HCT116 (cell line): ENCODE measurements around the gene NOL4L. TPM values are rescaled to one million over a fixed set of nuclear protein-coding genes. Genes with fewer than 3 reads are reported as not detected.

Source experiments
- ATAC-seq: fragments of 200-7000 bp; cut with Tn5 transposase; 2 replicates; pipeline ENCODE4 v1.9.1; 2020; ENCODE audit warnings: mild to moderate bottlenecking, moderate library complexity
- BruUV-seq: library from RNA; stranded (reverse); fragments of 400-500 nt; replicated peaks from 2 replicates; lab custom pipeline; 2021; lab: Mats Ljungman, UMichigan
- CTCF ChIA-PET: fragments of 300-600 bp; sonication (Branson Sonifier 250); formaldehyde crosslinking; loops from one replicate; lab custom pipeline; 2021; ENCODE audit warnings: antibody characterized with exemption; lab: Charles Lee
- POLR2A ChIA-PET: fragments of 300-600, 350-600 bp; sonication (Branson Sonifier 250); formaldehyde crosslinking; loops from one replicate; lab custom pipeline; 2021; ENCODE audit warnings: antibody characterized with exemption; lab: Charles Lee
- RAD21 ChIA-PET, 2 experiments: fragments of 300-600 bp; sonication (Branson Sonifier 250); formaldehyde crosslinking; loops; one replicate each; lab custom pipeline; 2023; ENCODE audit warnings: low total read pairs in 2 of 2; ENCODE audit not compliant: uncharacterized antibody in 2 of 2, unreplicated experiment in 2 of 2, low non-redundant PET in 1 of 2; lab: Charles Lee
- DNase-seq: peaks from one replicate; pipeline ENCODE4 v3.0.0-alpha.2; 2010; ENCODE audit warnings: low read depth, low spot score
- H2AFZ ChIP-seq: fragments of 200-600 bp; shearing (Covaris generic), sonication (generic); 2 replicates; pipeline ENCODE4 v1.6.1; 2017; ENCODE audit warnings: low read depth, mixed run types, mixed read lengths, antibody characterized with exemption, low read length; ENCODE audit not compliant: poor library complexity, severe bottlenecking
- H3K27ac ChIP-seq: 2 replicates; pipeline ENCODE4 v1.5.1; 2012; ENCODE audit warnings: low read depth, low read length
- H3K27me3 ChIP-seq: fragments of 200-600 bp; sonication (generic); 2 replicates; pipeline ENCODE4 v1.6.1; 2016; ENCODE audit warnings: mixed run types, low read length, mixed read lengths; ENCODE audit not compliant: insufficient read depth
- H3K36me3 ChIP-seq, 2 experiments: fragments of 200-500 bp in 1 of 2; fragments of 200-600 bp in 1 of 2; sonication (Bioruptor generic) in 1 of 2; sonication (generic) in 1 of 2; 2 replicates each; pipeline versions ENCODE4 v1.5.1 to v1.6.1; 2014 to 2016; ENCODE audit warnings: low read length in 2 of 2, inconsistent platforms in 1 of 2, mixed read lengths in 1 of 2, mixed run types in 1 of 2; ENCODE audit not compliant: insufficient read depth in 2 of 2, control insufficient read depth in 1 of 2
- H3K4me1 ChIP-seq, 2 experiments: fragments of 200-600 bp in 1 of 2; sonication (generic) in 1 of 2; 2 replicates each; pipeline versions ENCODE4 v1.5.1 to v1.6.1; 2012 to 2017; ENCODE audit warnings: low read length in 2 of 2, inconsistent platforms in 1 of 2, mild to moderate bottlenecking in 1 of 2, mixed read lengths in 1 of 2, mixed run types in 1 of 2, moderate library complexity in 1 of 2; ENCODE audit not compliant: insufficient read depth in 2 of 2, control insufficient read depth in 1 of 2
- H3K4me2 ChIP-seq: fragments of 200-600 bp; sonication (generic); 2 replicates; pipeline ENCODE4 v1.6.1; 2017; ENCODE audit warnings: mixed run types, low read length, mixed read lengths
- H3K4me3 ChIP-seq, 2 experiments: fragments of 200-600 bp in 1 of 2; sonication (generic) in 1 of 2; replicated peaks in 1 of 2; 2 replicates each; pipeline ENCODE4 v1.5.1; 2011 to 2016; ENCODE audit warnings: low read length in 2 of 2, control low read depth in 1 of 2, low read depth in 1 of 2, mild to moderate bottlenecking in 1 of 2, mixed read lengths in 1 of 2, mixed run types in 1 of 2
- H3K79me2 ChIP-seq: fragments of 200-600 bp; sonication (generic); 2 replicates; pipeline ENCODE4 v1.6.1; 2017; ENCODE audit warnings: mild to moderate bottlenecking, mixed run types, low read length, moderate library complexity, mixed read lengths; ENCODE audit not compliant: insufficient read depth
- H3K9ac ChIP-seq: fragments of 200-600 bp; sonication (generic); 2 replicates; pipeline ENCODE4 v1.6.1; 2016; ENCODE audit warnings: low read length, mixed read lengths
- H3K9me2 ChIP-seq: fragments of 200-600 bp; sonication (generic), shearing (Covaris generic); 2 replicates; pipeline ENCODE4 v1.6.1; 2017; ENCODE audit warnings: mixed run types, mild to moderate bottlenecking, moderate library complexity; ENCODE audit not compliant: insufficient read depth
- H3K9me3 ChIP-seq, 2 experiments: fragments of 200-500 bp in 1 of 2; fragments of 200-600 bp in 1 of 2; sonication (Bioruptor generic) in 1 of 2; sonication (generic) in 1 of 2; 2 replicates each; pipeline ENCODE4 v1.6.1; 2014 to 2017; ENCODE audit warnings: low read length in 2 of 2, mixed read lengths in 2 of 2, inconsistent platforms in 1 of 2, low read depth in 1 of 2, mild to moderate bottlenecking in 1 of 2, mixed run types in 1 of 2, moderate library complexity in 1 of 2; ENCODE audit not compliant: control insufficient read depth in 1 of 2, insufficient read depth in 1 of 2
- H4K20me1 ChIP-seq: fragments of 200-600 bp; sonication (generic), shearing (Covaris generic); 2 replicates; pipeline ENCODE4 v1.6.1; 2017; ENCODE audit warnings: mixed run types, mild to moderate bottlenecking, moderate library complexity; ENCODE audit not compliant: insufficient read depth
- CBX3 ChIP-seq: IDR thresholded peaks from 2 replicates; pipeline ENCODE4 v1.6.1; 2012; ENCODE audit warnings: low read depth
- CEBPB ChIP-seq: IDR thresholded peaks from 2 replicates; pipeline ENCODE4 v1.6.1; 2012; ENCODE audit warnings: low read depth
- EGR1 ChIP-seq: IDR thresholded peaks from 2 replicates; pipeline ENCODE4 v1.6.1; 2012; ENCODE audit warnings: low read depth
- ELF1 ChIP-seq: IDR thresholded peaks from 2 replicates; pipeline ENCODE4 v1.6.1; 2012; ENCODE audit warnings: low read depth, borderline replicate concordance
- EZH2 ChIP-seq: fragments of 200-600 bp; sonication (generic); IDR thresholded peaks from 2 replicates; pipeline ENCODE4 v1.6.1; 2017; ENCODE audit warnings: antibody characterized with exemption, mixed run types
- EZH2phosphoT487 ChIP-seq: fragments of 200-600 bp; IDR thresholded peaks from 2 replicates; pipeline ENCODE4 v1.6.1; 2018; ENCODE audit warnings: antibody characterized with exemption, borderline replicate concordance
- FOSL1 ChIP-seq: IDR thresholded peaks from 2 replicates; pipeline ENCODE4 v1.6.1; 2012; ENCODE audit warnings: low read depth
- JUND ChIP-seq: IDR thresholded peaks from 2 replicates; pipeline ENCODE4 v1.6.1; 2012
- MAX ChIP-seq: IDR thresholded peaks from 2 replicates; pipeline ENCODE4 v1.6.1; 2012
- POLR2AphosphoS5 ChIP-seq: IDR thresholded peaks from 2 replicates; pipeline ENCODE4 v1.6.1; 2011; ENCODE audit warnings: mild to moderate bottlenecking, low read depth, low read length, moderate library complexity
- RAD21 ChIP-seq: IDR thresholded peaks from 2 replicates; pipeline ENCODE4 v1.6.1; 2012; ENCODE audit warnings: low read depth, mild to moderate bottlenecking
- SP1 ChIP-seq: IDR thresholded peaks from 2 replicates; pipeline ENCODE4 v1.6.1; 2012; ENCODE audit warnings: low read depth
- SRF ChIP-seq: IDR thresholded peaks from 2 replicates; pipeline ENCODE4 v1.6.1; 2012; ENCODE audit warnings: low read depth
- TCF7L2 ChIP-seq: IDR thresholded peaks from 2 replicates; pipeline ENCODE4 v1.7.0; 2011; ENCODE audit warnings: borderline replicate concordance, inconsistent platforms; ENCODE audit not compliant: insufficient read depth, insufficient read length; ENCODE audit errors: extremely low read depth
- ZBTB33 ChIP-seq: IDR thresholded peaks from 2 replicates; pipeline ENCODE4 v1.6.1; 2011; ENCODE audit warnings: mild to moderate bottlenecking, low read length, moderate library complexity; ENCODE audit not compliant: insufficient replicate concordance; ENCODE audit errors: extremely low read depth
- ZFX ChIP-seq: fragments of 450-650 bp; IDR thresholded peaks from 2 replicates; pipeline ENCODE4 v1.6.1; 2017
- ZNF274 ChIP-seq: fragments of 200-500 bp; sonication (Bioruptor generic); IDR thresholded peaks from 2 replicates; pipeline ENCODE4 v1.6.1; 2014; ENCODE audit warnings: mild to moderate bottlenecking, low read depth, low read length, inconsistent platforms
- intact Hi-C: fragments of 100-400 bp; cut with micrococcal nuclease; formaldehyde crosslinking; loops from 2 replicates; pipeline ENCODE4 v1.10.0; 2022
- total RNA-seq: library from RNA; stranded (reverse); gene quantifications from one replicate; pipeline ENCODE4 v1.2.1, GENCODE V29; 2021; ENCODE audit not compliant: unreplicated experiment
- TF ChIP-seq, protein P1 (sequence below): IDR thresholded peaks from 2 replicates; pipeline ENCODE4 v1.6.1; 2012; ENCODE audit warnings: low read depth
- TF ChIP-seq, protein P2 (sequence below), 3 experiments: fragments of 200-600 bp in 1 of 3; sonication (generic) in 1 of 3; IDR thresholded peaks in 2 of 3; conservative IDR thresholded peaks in 1 of 3; 2 replicates each; pipeline ENCODE4 v1.5.1; 2012 to 2017; ENCODE audit warnings: low read depth in 2 of 3, low read length in 2 of 3, antibody characterized with exemption in 1 of 3, borderline replicate concordance in 1 of 3, control low read depth in 1 of 3, mild to moderate bottlenecking in 1 of 3, mixed read lengths in 1 of 3, mixed run types in 1 of 3, moderate library complexity in 1 of 3; ENCODE audit not compliant: insufficient read depth in 1 of 3

The NOL4L gene
- total RNA-seq, 1 experiment from 2014 or later, result 5.9 TPM

GRCh38 chr20:32592022-32592421, 6.9 kb upstream of the NOL4L start:
- Histone ChIP-seq H3K9me2 (no peaks in the 10 kb centered on the region), H3K36me3 (no peaks in the 10 kb centered on the region), H3K4me1 (peaks cover 7 to 15% of the 10 kb centered on the region in 2 experiments), H3K9ac (no peak overlapping the region), H2AFZ (no peak overlapping the region), H3K27ac (no peak overlapping the region), H4K20me1 (no peaks in the 10 kb centered on the region), H3K27me3 (no peaks in the 10 kb centered on the region), H3K4me2 (no peak overlapping the region), H3K79me2 (no peaks in the 10 kb centered on the region)
- no peak for ATAC-seq
- POLR2A ChIA-PET, result no interaction called here
- BruUV-seq, result no TSS peak
- CTCF ChIA-PET, result no interaction called here
- RAD21 ChIA-PET, result no interaction called here
- intact Hi-C loops, result no loop called here
- no peak for TF ChIP-seq FOSL1
- TF ChIP-seq ZFX, result no peak
- TF ChIP-seq EGR1, result no peak
- no peak for TF ChIP-seq ELF1
- no peak for TF ChIP-seq SP1
- TF ChIP-seq JUND, result no peak
- TF ChIP-seq MAX, result no peak
- no peak for TF ChIP-seq CBX3
- TF ChIP-seq TCF7L2, result no peak
- no peak for TF ChIP-seq EZH2phosphoT487
- TF ChIP-seq ZBTB33, result no peak
- TF ChIP-seq EZH2, result no peak
- no peak for TF ChIP-seq RAD21
- no peak for TF ChIP-seq ZNF274
- TF ChIP-seq CEBPB, result no peak
- no peak for TF ChIP-seq SRF
- TF ChIP-seq, protein P1, sequence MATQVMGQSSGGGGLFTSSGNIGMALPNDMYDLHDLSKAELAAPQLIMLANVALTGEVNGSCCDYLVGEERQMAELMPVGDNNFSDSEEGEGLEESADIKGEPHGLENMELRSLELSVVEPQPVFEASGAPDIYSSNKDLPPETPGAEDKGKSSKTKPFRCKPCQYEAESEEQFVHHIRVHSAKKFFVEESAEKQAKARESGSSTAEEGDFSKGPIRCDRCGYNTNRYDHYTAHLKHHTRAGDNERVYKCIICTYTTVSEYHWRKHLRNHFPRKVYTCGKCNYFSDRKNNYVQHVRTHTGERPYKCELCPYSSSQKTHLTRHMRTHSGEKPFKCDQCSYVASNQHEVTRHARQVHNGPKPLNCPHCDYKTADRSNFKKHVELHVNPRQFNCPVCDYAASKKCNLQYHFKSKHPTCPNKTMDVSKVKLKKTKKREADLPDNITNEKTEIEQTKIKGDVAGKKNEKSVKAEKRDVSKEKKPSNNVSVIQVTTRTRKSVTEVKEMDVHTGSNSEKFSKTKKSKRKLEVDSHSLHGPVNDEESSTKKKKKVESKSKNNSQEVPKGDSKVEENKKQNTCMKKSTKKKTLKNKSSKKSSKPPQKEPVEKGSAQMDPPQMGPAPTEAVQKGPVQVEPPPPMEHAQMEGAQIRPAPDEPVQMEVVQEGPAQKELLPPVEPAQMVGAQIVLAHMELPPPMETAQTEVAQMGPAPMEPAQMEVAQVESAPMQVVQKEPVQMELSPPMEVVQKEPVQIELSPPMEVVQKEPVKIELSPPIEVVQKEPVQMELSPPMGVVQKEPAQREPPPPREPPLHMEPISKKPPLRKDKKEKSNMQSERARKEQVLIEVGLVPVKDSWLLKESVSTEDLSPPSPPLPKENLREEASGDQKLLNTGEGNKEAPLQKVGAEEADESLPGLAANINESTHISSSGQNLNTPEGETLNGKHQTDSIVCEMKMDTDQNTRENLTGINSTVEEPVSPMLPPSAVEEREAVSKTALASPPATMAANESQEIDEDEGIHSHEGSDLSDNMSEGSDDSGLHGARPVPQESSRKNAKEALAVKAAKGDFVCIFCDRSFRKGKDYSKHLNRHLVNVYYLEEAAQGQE, result no peak
- TF ChIP-seq, protein P2, sequence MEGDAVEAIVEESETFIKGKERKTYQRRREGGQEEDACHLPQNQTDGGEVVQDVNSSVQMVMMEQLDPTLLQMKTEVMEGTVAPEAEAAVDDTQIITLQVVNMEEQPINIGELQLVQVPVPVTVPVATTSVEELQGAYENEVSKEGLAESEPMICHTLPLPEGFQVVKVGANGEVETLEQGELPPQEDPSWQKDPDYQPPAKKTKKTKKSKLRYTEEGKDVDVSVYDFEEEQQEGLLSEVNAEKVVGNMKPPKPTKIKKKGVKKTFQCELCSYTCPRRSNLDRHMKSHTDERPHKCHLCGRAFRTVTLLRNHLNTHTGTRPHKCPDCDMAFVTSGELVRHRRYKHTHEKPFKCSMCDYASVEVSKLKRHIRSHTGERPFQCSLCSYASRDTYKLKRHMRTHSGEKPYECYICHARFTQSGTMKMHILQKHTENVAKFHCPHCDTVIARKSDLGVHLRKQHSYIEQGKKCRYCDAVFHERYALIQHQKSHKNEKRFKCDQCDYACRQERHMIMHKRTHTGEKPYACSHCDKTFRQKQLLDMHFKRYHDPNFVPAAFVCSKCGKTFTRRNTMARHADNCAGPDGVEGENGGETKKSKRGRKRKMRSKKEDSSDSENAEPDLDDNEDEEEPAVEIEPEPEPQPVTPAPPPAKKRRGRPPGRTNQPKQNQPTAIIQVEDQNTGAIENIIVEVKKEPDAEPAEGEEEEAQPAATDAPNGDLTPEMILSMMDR (IDR thresholded peaks at IDR 0.05 in 2 of 3, conservative IDR thresholded peaks at IDR 0.05 in 1 of 3; ENCODE audit: borderline replicate concordance in 1 of 3, insufficient read depth in 1 of 3, low read depth in 2 of 3, low read length in 2 of 3), result no peak
- no peak for TF ChIP-seq POLR2AphosphoS5
- TF ChIP-seq, all 23 proteins: peak for 0
- H3K4me3 ChIP-seq, result no peak overlapping the region
- H3K9me3 ChIP-seq, result no peaks in the 10 kb centered on the region
- DNase-seq, result no peak
